Heart left ventricle (tissue), 16 donors: ENCODE measurements around the gene ADRA1B. TPM values are rescaled to one million over a fixed set of nuclear protein-coding genes. Genes with fewer than 3 reads are reported as not detected.

Experiments
- ATAC-seq, 4 donors: fragments of 200-7000 bp; cut with Tn5 transposase; one replicate each; pipeline ENCODE4 v1.9.1; 2020 to 2022; ENCODE audit warnings: moderate library complexity in 4 of 4, mild to moderate bottlenecking in 3 of 4, moderate number of reproducible peaks in 1 of 4
- DNase-seq, 5 donors: peaks; one replicate each; pipeline ENCODE4 v3.0.0-alpha.2; 2020
- H3K27ac ChIP-seq, 12 donors: fragments of 200-600 bp; sonication (generic) in 4 of 12; one replicate each; pipeline versions ENCODE4 v1.5.0 to v1.8.0; 2016 to 2022; ENCODE audit warnings: mild to moderate bottlenecking in 2 of 12
- H3K27me3 ChIP-seq, 9 donors: fragments of 200-600 bp; sonication (generic) in 2 of 9; one replicate each; pipeline versions ENCODE4 v1.5.1 to v1.8.0; 2016 to 2022; ENCODE audit warnings: mild to moderate bottlenecking in 3 of 9
- H3K36me3 ChIP-seq, 9 donors: fragments of 200-600 bp; sonication (generic) in 2 of 9; one replicate each; pipeline versions ENCODE4 v1.5.0 to v1.8.0; 2018 to 2022; ENCODE audit warnings: mild to moderate bottlenecking in 2 of 9
- H3K4me1 ChIP-seq, 12 donors: fragments of 200-600 bp; sonication (generic) in 4 of 12; one replicate each; pipeline versions ENCODE4 v1.5.0 to v1.8.0; 2016 to 2022; ENCODE audit warnings: mild to moderate bottlenecking in 3 of 12
- H3K4me3 ChIP-seq, 12 donors: fragments of 200-600 bp; sonication (generic) in 4 of 12; one replicate each; pipeline versions ENCODE4 v1.5.0 to v1.8.0; 2017 to 2022; ENCODE audit warnings: mild to moderate bottlenecking in 9 of 12, moderate library complexity in 4 of 12
- H3K9me3 ChIP-seq, 12 donors: fragments of 200-600 bp; sonication (generic) in 4 of 12; one replicate each; pipeline versions ENCODE4 v1.5.0 to v1.8.0; 2016 to 2022; ENCODE audit warnings: mild to moderate bottlenecking in 1 of 12
- POLR2A ChIP-seq, 2 donors: fragments of 450-650 bp; IDR thresholded peaks; one replicate each; pipeline ENCODE4 v1.6.1; 2017; ENCODE audit warnings: antibody characterized with exemption in 2 of 2, mild to moderate bottlenecking in 2 of 2, moderate library complexity in 2 of 2
- WGBS, 4 donors: extraction: QIAGEN DNeasy Blood & Tissue Kit in 2 of 4; methylation state at CpG; one replicate each; pipeline versions ENCODE4 v1.1.5 to v1.1.7; 2013 to 2018; 5-methylcytosine and 5-hydroxymethylcytosine counted together
- intact Hi-C, 10 donors: fragments of 100-400 bp; cut with DNase I; formaldehyde crosslinking; loops; one replicate each; pipeline versions ENCODE4 v1.11.1 to v1.14.2; 2022
- polyA plus RNA-seq, 2 donors: library from polyadenylated mRNA; stranded (reverse); fragments of 200-250 nt; gene quantifications; one replicate each; pipeline ENCODE4 v1.2.3, GENCODE V29; 2013
- total RNA-seq, 9 donors: library from RNA; depleted of rRNA in 2 of 9; stranded (reverse); fragments of >200 nt in 2 of 9; fragmentation: NEBNext Ultra II Directional in 3 of 9; extraction: Animal tissue kit (Norgen Biotek cat#: 25700) in 3 of 9; gene quantifications; one replicate each; pipeline versions ENCODE4 v1.1.0 to v1.2.4, GENCODE V29; 2016 to 2023
- TF ChIP-seq, protein P1 (sequence below), 12 donors: fragments of 200-600 bp; sonication (generic) in 4 of 12; IDR thresholded peaks; one replicate each; pipeline versions ENCODE4 v1.5.0 to v1.8.0; 2018 to 2022; ENCODE audit warnings: antibody characterized with exemption in 12 of 12, mild to moderate bottlenecking in 5 of 12
- donor health status: ischemic (EF 13 %, LVEDD 7.1; RV severe dilation, severe dysfunction).
- donor health status: healthy with polysubstance abuse.
- donor health status: DM: no; HTN: yes; CAD: no.
- donor health status: DM: no; HTN: no; CAD: no.
- donor health status: ischemic (EF 25% LVEDD 6.9; RV normal size, moderate dysfunction).
- donor health status: ischemic (EF 25% LVEDD 5.7; RV mildly dilated, moderate dysfunction).
- donor health status: healthy.
- donor health status: DM: yes; HTN: yes; CAD: no.
- donor health status: ischemic (EF 35%, LVEDD 5.7; RV mildly dilated, moderate dysfunction).
- donor health status: nonischemic (EF 11% LVEDD 7.7; RV severe dilation, severe dysfunction).
- donor health status: DM: yes; HTN: yes; CAD: no.
- donor health status: PGD.
- donor health status: ischemic (EF 29% LVEDD 5.4; RV normal size, mild dysfunction).
- donor health status: nonischemic (EF 23%, LVEDD 6.1; RV moderate dilation, normal function).

The ADRA1B gene
- total and polyA plus RNA-seq, 11 donors, result 0.65 to 5.4 (median 2.3) TPM

- TF ChIP-seq POLR2A (IDR thresholded peaks at IDR 0.05), result no peak
- ATAC-seq, result peak in 1 of 4 donors; percentile 37
Observed at GRCh38 chr5:159933531-159934485, 17.5 kb downstream of the ADRA1B start.

GRCh38 chr5:159935946-159936345 is 19.7 kb downstream of the ADRA1B start:
- Histone ChIP-seq H3K4me1 (peaks cover 0 to 8% (median 4%) of the 10 kb centered on the region in 12 donors), H3K4me3 (no peak overlapping the region), H3K9me3 (no peaks in the 10 kb centered on the region), H3K27ac (no peak overlapping the region), H3K27me3 (no peaks in the 10 kb centered on the region), H3K36me3 (no peaks in the 10 kb centered on the region)
- intact Hi-C loops, result no loop called here
- DNase-seq (no peak), ATAC-seq (no peak)
- WGBS, 4 donors, result 55 to 75% (median 71%) methylated on average over 1 of the region's 1 CpG
- TF ChIP-seq, protein P1, sequence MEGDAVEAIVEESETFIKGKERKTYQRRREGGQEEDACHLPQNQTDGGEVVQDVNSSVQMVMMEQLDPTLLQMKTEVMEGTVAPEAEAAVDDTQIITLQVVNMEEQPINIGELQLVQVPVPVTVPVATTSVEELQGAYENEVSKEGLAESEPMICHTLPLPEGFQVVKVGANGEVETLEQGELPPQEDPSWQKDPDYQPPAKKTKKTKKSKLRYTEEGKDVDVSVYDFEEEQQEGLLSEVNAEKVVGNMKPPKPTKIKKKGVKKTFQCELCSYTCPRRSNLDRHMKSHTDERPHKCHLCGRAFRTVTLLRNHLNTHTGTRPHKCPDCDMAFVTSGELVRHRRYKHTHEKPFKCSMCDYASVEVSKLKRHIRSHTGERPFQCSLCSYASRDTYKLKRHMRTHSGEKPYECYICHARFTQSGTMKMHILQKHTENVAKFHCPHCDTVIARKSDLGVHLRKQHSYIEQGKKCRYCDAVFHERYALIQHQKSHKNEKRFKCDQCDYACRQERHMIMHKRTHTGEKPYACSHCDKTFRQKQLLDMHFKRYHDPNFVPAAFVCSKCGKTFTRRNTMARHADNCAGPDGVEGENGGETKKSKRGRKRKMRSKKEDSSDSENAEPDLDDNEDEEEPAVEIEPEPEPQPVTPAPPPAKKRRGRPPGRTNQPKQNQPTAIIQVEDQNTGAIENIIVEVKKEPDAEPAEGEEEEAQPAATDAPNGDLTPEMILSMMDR (IDR thresholded peaks at IDR 0.05), result no peak
- no peak for TF ChIP-seq POLR2A (IDR thresholded peaks at IDR 0.05)

More at GRCh38 chr5:159933531-159934485, 17.5 kb downstream of the ADRA1B start:
- Histone ChIP-seq H3K27me3 (no peaks in the 10 kb centered on the region), H3K27ac (no peak overlapping the region), H3K4me1 (peaks cover 0 to 12% (median 5%) of the 10 kb centered on the region in 12 donors), H3K9me3 (no peaks in the 10 kb centered on the region), H3K4me3 (no peak overlapping the region), H3K36me3 (no peaks in the 10 kb centered on the region)
- WGBS, 4 donors, result 58 to 68% (median 62%) methylated on average over 10 of the region's 10 CpGs
- intact Hi-C loops, result no loop called here
- DNase-seq, result no peak

- WGBS, 4 donors, result 62 to 73% (median 68%) methylated on average over 6 of the region's 6 CpGs
- intact Hi-C loops, result no loop called here
- Histone ChIP-seq H3K36me3 (no peaks in the 10 kb centered on the region), H3K4me3 (no peak overlapping the region), H3K9me3 (no peaks in the 10 kb centered on the region), H3K27me3 (no peaks in the 10 kb centered on the region), H3K27ac (no peak overlapping the region), H3K4me1 (peaks cover 0 to 8% (median 4%) of the 10 kb centered on the region in 12 donors)
- peak in 3 of 4 donors; percentile 55 to 73 (median 61) for ATAC-seq
- peak in 1 of 5 donors; percentile 46 for DNase-seq
- TF ChIP-seq, protein P1 (IDR thresholded peaks at IDR 0.05), result no peak
- TF ChIP-seq POLR2A (IDR thresholded peaks at IDR 0.05), result no peak
Observed at GRCh38 chr5:159936686-159937329, 20.5 kb downstream of the ADRA1B start.

GRCh38 chr5:159937580-159937979 is 21.3 kb downstream of the ADRA1B start:
- Histone ChIP-seq H3K27ac (no peak overlapping the region), H3K27me3 (no peaks in the 10 kb centered on the region), H3K4me1 (peaks cover 0 to 8% (median 4%) of the 10 kb centered on the region in 12 donors), H3K4me3 (no peak overlapping the region), H3K36me3 (no peaks in the 10 kb centered on the region), H3K9me3 (no peaks in the 10 kb centered on the region)
- no peak for DNase-seq
- ATAC-seq, result no peak
- TF ChIP-seq, protein P1 (IDR thresholded peaks at IDR 0.05), result no peak
- TF ChIP-seq POLR2A (IDR thresholded peaks at IDR 0.05), result no peak
- intact Hi-C loops, result no loop called here
- 87 to 97% (median 95%) methylated on average over 10 of the region's 10 CpGs for WGBS, 4 donors
